Neuronal stem cell (in vitro differentiated cells): ENCODE measurements around the gene SMIM27.
"Not testable (repeated sequence)": the region's sequence is repeated elsewhere in the genome, so short reads cannot be mapped to it uniquely, and the experiment has no call there.

Experiments
- DNase-seq: peaks from one replicate; pipeline ENCODE4 v3.0.0-alpha.2; 2013; ENCODE audit warnings: low spot score
- H2AFZ ChIP-seq: one replicate; pipeline ENCODE4 v1.6.1; 2013; ENCODE audit warnings: mild to moderate bottlenecking, low read length, inconsistent platforms
- H2AK5ac ChIP-seq: 2 replicates; pipeline ENCODE4 v1.6.1; 2013; ENCODE audit warnings: low read depth, mild to moderate bottlenecking, inconsistent platforms, low read length, moderate library complexity, mixed read lengths
- H2BK120ac ChIP-seq: 2 replicates; pipeline ENCODE4 v1.6.1; 2013; ENCODE audit warnings: low read depth, mild to moderate bottlenecking, inconsistent platforms, low read length, moderate library complexity, mixed read lengths
- H2BK12ac ChIP-seq: one replicate; pipeline ENCODE4 v1.6.1; 2013; ENCODE audit warnings: low read length, inconsistent platforms
- H2BK15ac ChIP-seq: 2 replicates; pipeline ENCODE4 v1.6.1; 2013; ENCODE audit warnings: mild to moderate bottlenecking, low read length, inconsistent platforms, mixed read lengths
- H2BK5ac ChIP-seq: one replicate; pipeline ENCODE4 v1.6.1; 2013; ENCODE audit warnings: inconsistent platforms, mild to moderate bottlenecking, low read length, moderate library complexity
- H3K14ac ChIP-seq: one replicate; pipeline ENCODE4 v1.6.1; 2013; ENCODE audit warnings: low read length, inconsistent platforms
- H3K18ac ChIP-seq: 2 replicates; pipeline ENCODE4 v1.6.1; 2013; ENCODE audit warnings: low read length, inconsistent platforms
- H3K23ac ChIP-seq: 2 replicates; pipeline ENCODE4 v1.6.1; 2013; ENCODE audit warnings: low read depth, mild to moderate bottlenecking, mixed read lengths, low read length, inconsistent platforms; ENCODE audit not compliant: poor library complexity
- H3K27ac ChIP-seq: replicated peaks from 3 replicates; pipeline ENCODE4 v1.5.1; 2013; ENCODE audit warnings: low read length, inconsistent platforms
- H3K27me3 ChIP-seq, 3 experiments: 2 replicates each; pipeline ENCODE4 v1.6.1; 2013; ENCODE audit warnings: low read length in 3 of 3, mild to moderate bottlenecking in 2 of 3, inconsistent platforms in 1 of 3, low read depth in 1 of 3, mixed read lengths in 1 of 3, moderate library complexity in 1 of 3; ENCODE audit not compliant: control insufficient read depth in 3 of 3, insufficient read depth in 3 of 3
- H3K36me3 ChIP-seq, 2 donors: replicated peaks in 1 of 2; 2 replicates each; pipeline ENCODE4 v1.6.1; 2013; ENCODE audit warnings: low read length in 2 of 2; ENCODE audit not compliant: control insufficient read depth in 2 of 2, insufficient read depth in 2 of 2
- H3K4ac ChIP-seq: 2 replicates; pipeline ENCODE4 v1.6.1; 2013; ENCODE audit warnings: inconsistent platforms, mild to moderate bottlenecking, low read length, moderate library complexity
- H3K4me1 ChIP-seq, 2 donors: 1 replicate in 1 of 2; 2 replicates in 1 of 2; pipeline ENCODE4 v1.6.1; 2013; ENCODE audit warnings: low read length in 2 of 2, low read depth in 1 of 2; ENCODE audit not compliant: control insufficient read depth in 2 of 2, insufficient read depth in 1 of 2
- H3K4me2 ChIP-seq: one replicate; pipeline ENCODE4 v1.6.1; 2013; ENCODE audit warnings: mild to moderate bottlenecking, low read length, inconsistent platforms; ENCODE audit not compliant: insufficient read depth, poor library complexity, severe bottlenecking
- H3K4me3 ChIP-seq, 2 donors: 2 replicates each; pipeline ENCODE4 v1.5.1; 2013; ENCODE audit warnings: low read length in 2 of 2, mild to moderate bottlenecking in 2 of 2, inconsistent platforms in 1 of 2, moderate library complexity in 1 of 2
- H3K79me1 ChIP-seq: one replicate; pipeline ENCODE4 v1.6.1; 2013; ENCODE audit warnings: low read depth, mild to moderate bottlenecking, inconsistent platforms, low read length, moderate library complexity
- H3K9ac ChIP-seq: one replicate; pipeline ENCODE4 v1.6.1; 2013; ENCODE audit warnings: mild to moderate bottlenecking, low read depth, low read length, inconsistent platforms; ENCODE audit not compliant: poor library complexity
- H3K9me3 ChIP-seq, 2 donors: replicated peaks in 1 of 2; 2 replicates each; pipeline versions ENCODE3 to v1.6.1; 2013; ENCODE audit warnings: low read length in 2 of 2, mild to moderate bottlenecking in 2 of 2, inconsistent platforms in 1 of 2, low read depth in 1 of 2, mixed read lengths in 1 of 2, moderate library complexity in 1 of 2; ENCODE audit not compliant: control insufficient read depth in 2 of 2, insufficient read depth in 1 of 2
- H4K8ac ChIP-seq: one replicate; pipeline ENCODE4 v1.6.1; 2013; ENCODE audit warnings: low read depth, mild to moderate bottlenecking, inconsistent platforms, low read length, moderate library complexity
- H4K91ac ChIP-seq: one replicate; pipeline ENCODE4 v1.6.1; 2013; ENCODE audit warnings: low read length, low read depth, mild to moderate bottlenecking, inconsistent platforms; ENCODE audit not compliant: poor library complexity
- WGBS, 2 donors: extraction: QIAGEN DNeasy Blood & Tissue Kit; methylation state at CpG; one replicate each; pipeline ENCODE4 v1.1.7; 2013; ENCODE audit warnings: missing lambda C conversion rate in 2 of 2, mixed read lengths in 1 of 2; ENCODE audit not compliant: insufficient read length in 2 of 2, insufficient replicate concordance in 1 of 2; ENCODE audit errors: extremely low coverage in 2 of 2; 5-methylcytosine and 5-hydroxymethylcytosine counted together

The SMIM27 gene

GRCh38 chr9:32516241-32516640 lies 35.9 kb upstream of the SMIM27 start:
- Histone ChIP-seq H3K4me3 (no peak overlapping the region), H2BK120ac (no peak overlapping the region), H2BK15ac (no peak overlapping the region), H2AFZ (no peak overlapping the region), H3K4me2 (no peak overlapping the region), H2BK5ac (no peak overlapping the region), H3K14ac (no peak overlapping the region), H3K79me1 (no peaks in the 10 kb centered on the region), H3K27me3 (no peaks in the 10 kb centered on the region), H3K18ac (no peak overlapping the region), H4K91ac (no peak overlapping the region), H4K8ac (no peak overlapping the region), H3K36me3 (no peaks in the 10 kb centered on the region), H3K27ac (no peak overlapping the region), H3K23ac (no peak overlapping the region), H3K4ac (no peak overlapping the region), H2AK5ac (no peak overlapping the region), H3K9ac (no peak overlapping the region), H3K4me1 (no peaks in the 10 kb centered on the region), H2BK12ac (no peak overlapping the region), H3K9me3 (peaks cover 3 to 26% of the 10 kb centered on the region in 2 donors)
- DNase-seq = no peak

GRCh38 chr9:32518276-32518675 lies 33.9 kb upstream of the SMIM27 start:
- Histone ChIP-seq H3K23ac (no peak overlapping the region), H3K4me2 (no peak overlapping the region), H2BK5ac (no peak overlapping the region), H2AK5ac (no peak overlapping the region), H3K27me3 (no peaks in the 10 kb centered on the region), H2AFZ (no peak overlapping the region), H3K36me3 (no peaks in the 10 kb centered on the region), H2BK120ac (no peak overlapping the region), H3K14ac (no peak overlapping the region), H3K18ac (no peak overlapping the region), H3K4me3 (no peak overlapping the region), H3K27ac (no peak overlapping the region), H3K9ac (no peak overlapping the region), H2BK12ac (no peak overlapping the region), H2BK15ac (no peak overlapping the region), H4K8ac (no peak overlapping the region), H3K79me1 (no peaks in the 10 kb centered on the region), H3K4ac (no peak overlapping the region), H3K9me3 (peaks cover 3 to 26% of the 10 kb centered on the region in 2 donors), H3K4me1 (no peaks in the 10 kb centered on the region), H4K91ac (no peak overlapping the region)
- no peak for DNase-seq
- WGBS, 2 donors = no CpG with 5 or more reads among the region's 1 CpG

- Histone ChIP-seq H3K36me3 (no peaks in the 10 kb centered on the region), H3K9me3 (peaks cover 1 to 8% of the 10 kb centered on the region in 2 donors), H3K27ac (no peak overlapping the region), H3K18ac (no peak overlapping the region), H3K14ac (no peak overlapping the region), H2BK12ac (no peak overlapping the region), H3K27me3 (no peaks in the 10 kb centered on the region), H2BK5ac (no peak overlapping the region), H2BK120ac (no peak overlapping the region), H3K4me2 (no peak overlapping the region), H3K4me3 (no peak overlapping the region), H2BK15ac (no peak overlapping the region), H2AK5ac (no peak overlapping the region), H3K9ac (no peak overlapping the region), H2AFZ (no peak overlapping the region), H3K4ac (no peak overlapping the region), H3K4me1 (peaks cover 2 to 6% of the 10 kb centered on the region in 2 donors), H3K79me1 (no peaks in the 10 kb centered on the region), H4K91ac (no peak overlapping the region), H4K8ac (no peak overlapping the region), H3K23ac (no peak overlapping the region)
- DNase-seq = no peak
- WGBS, 2 donors = no CpG with 5 or more reads among the region's 1 CpG
These were observed 28.2 kb upstream of the SMIM27 start for GRCh38 chr9:32523910-32524309.

- not testable (repeated sequence) for H3K9ac ChIP-seq, H3K23ac ChIP-seq
- no CpG with 5 or more reads among the region's 11 CpGs for WGBS, 2 donors
These were observed 27.6 kb upstream of the SMIM27 start for GRCh38 chr9:32524558-32524891.

More at GRCh38 chr9:32524558-32524891, 27.6 kb upstream of the SMIM27 start:
- not testable (repeated sequence) for H2BK120ac ChIP-seq, H3K4me3 ChIP-seq, H3K36me3 ChIP-seq, H2AFZ ChIP-seq, H4K8ac ChIP-seq, H2BK15ac ChIP-seq, H2BK5ac ChIP-seq, H2BK12ac ChIP-seq, H3K4me2 ChIP-seq, DNase-seq, H4K91ac ChIP-seq, H3K18ac ChIP-seq, H2AK5ac ChIP-seq, H3K4ac ChIP-seq, H3K9me3 ChIP-seq, H3K14ac ChIP-seq, H3K27me3 ChIP-seq, H3K4me1 ChIP-seq, H3K79me1 ChIP-seq, H3K27ac ChIP-seq
